GM12874 (cell line): Measurements from ENCODE around the gene ESRRA.
A peak's percentile ranks its signal among the peaks of the same experiment; 100 is the strongest.

Source experiments
- TF ChIP-seq, protein P1 (sequence below): IDR thresholded peaks from 2 replicates; pipeline ENCODE4 v1.5.1; 2011; ENCODE audit warnings: low read depth, mild to moderate bottlenecking, control low read depth, low read length, moderate library complexity; ENCODE audit not compliant: insufficient read depth

Gene ESRRA

DNA sequence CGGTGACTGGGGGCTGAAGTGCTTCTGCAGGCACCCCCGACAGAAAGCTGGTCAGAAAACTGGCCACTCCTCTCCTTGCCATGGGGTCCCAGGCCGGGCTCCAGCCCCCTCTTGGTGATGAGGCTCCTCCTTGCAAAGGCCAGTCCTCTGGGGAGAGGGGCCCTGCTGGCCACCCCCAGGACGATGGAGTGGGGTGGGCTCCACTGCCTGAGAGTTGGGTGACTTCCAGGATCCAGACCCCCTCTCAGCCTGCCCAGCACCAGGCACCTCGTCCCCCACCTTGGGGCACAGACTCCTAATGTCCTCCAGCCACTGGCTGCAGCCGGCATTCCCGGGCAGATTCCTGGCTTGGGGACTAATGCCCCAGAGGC is 53.2 kb downstream of the ESRRA start:
- TF ChIP-seq, protein P1, sequence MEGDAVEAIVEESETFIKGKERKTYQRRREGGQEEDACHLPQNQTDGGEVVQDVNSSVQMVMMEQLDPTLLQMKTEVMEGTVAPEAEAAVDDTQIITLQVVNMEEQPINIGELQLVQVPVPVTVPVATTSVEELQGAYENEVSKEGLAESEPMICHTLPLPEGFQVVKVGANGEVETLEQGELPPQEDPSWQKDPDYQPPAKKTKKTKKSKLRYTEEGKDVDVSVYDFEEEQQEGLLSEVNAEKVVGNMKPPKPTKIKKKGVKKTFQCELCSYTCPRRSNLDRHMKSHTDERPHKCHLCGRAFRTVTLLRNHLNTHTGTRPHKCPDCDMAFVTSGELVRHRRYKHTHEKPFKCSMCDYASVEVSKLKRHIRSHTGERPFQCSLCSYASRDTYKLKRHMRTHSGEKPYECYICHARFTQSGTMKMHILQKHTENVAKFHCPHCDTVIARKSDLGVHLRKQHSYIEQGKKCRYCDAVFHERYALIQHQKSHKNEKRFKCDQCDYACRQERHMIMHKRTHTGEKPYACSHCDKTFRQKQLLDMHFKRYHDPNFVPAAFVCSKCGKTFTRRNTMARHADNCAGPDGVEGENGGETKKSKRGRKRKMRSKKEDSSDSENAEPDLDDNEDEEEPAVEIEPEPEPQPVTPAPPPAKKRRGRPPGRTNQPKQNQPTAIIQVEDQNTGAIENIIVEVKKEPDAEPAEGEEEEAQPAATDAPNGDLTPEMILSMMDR: no peak

DNA sequence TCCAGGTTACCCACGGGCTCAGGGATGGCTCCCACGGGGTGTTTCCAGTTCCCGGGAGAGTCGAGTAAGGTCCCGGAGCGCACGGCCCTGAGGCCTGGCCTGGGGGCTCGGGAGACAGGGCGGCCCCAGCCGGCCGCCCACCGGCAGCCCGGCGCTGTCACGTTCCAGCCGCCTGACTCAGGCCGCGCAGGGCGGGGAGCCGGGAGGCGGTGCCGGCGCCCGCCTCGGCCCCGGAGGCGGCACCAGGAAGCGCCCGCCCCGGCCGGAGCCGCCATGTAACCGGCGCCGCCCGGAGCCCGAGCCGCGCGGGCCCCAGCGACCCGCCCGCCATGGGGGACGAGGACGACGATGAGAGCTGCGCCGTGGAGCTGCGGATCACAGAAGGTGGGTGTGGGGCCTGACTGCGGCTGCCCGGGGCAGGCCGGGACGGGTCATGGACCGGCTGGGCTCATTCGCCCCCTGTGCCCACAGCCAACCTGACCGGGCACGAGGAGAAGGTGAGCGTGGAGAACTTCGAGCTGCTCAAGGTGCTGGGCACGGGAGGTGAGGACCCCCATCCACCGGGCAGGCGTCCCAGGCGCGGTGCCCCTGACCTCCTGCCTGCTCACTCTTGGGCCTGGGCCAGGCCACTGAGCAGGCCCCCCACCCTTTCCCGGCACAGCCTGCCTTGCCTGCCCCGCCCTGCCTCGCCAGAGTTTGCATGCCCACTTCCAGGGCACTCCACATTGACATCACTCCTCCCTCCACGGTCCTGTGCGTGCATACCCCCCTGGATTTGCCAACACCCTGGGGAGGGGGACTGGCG is 53.8 kb downstream of the ESRRA start, which contains the start of gene RPS6KA4:
RPS6KA4 (plus strand) TSS at position 256 of the 805 bp plus-strand sequence; CDS start at position 330, 74 bp downstream.
- TF ChIP-seq, protein P1: no peak

DNA sequence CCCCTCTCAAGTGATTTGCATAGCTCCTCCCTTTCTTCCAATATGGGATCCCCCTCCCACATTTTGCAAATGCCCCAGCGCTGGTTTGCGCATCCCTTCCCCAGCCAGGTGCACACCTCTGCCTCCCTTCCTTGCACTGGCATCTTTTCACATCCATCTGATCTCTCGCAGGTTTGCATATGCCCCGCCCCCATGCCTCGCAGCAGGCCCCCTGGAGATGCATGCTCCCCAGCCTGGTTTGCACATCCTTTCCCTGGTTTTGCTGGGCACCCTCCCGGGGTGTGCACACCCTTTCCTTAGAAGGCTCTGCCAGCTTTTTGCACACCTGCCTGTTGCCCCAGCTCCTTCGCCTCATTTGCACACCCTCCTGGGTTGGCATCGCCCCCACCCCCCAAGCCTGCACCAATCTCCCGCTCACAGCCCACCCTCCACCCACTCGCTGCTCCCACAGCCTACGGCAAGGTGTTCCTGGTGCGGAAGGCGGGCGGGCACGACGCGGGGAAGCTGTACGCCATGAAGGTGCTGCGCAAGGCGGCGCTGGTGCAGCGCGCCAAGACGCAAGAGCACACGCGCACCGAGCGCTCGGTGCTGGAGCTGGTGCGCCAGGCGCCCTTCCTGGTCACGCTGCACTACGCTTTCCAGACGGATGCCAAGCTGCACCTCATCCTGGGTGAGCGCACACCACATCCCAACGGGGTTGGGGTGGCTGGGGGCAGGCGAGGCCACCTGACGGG is 54.6 kb downstream of the ESRRA start:
- TF ChIP-seq, protein P1: peak; percentile 65

DNA sequence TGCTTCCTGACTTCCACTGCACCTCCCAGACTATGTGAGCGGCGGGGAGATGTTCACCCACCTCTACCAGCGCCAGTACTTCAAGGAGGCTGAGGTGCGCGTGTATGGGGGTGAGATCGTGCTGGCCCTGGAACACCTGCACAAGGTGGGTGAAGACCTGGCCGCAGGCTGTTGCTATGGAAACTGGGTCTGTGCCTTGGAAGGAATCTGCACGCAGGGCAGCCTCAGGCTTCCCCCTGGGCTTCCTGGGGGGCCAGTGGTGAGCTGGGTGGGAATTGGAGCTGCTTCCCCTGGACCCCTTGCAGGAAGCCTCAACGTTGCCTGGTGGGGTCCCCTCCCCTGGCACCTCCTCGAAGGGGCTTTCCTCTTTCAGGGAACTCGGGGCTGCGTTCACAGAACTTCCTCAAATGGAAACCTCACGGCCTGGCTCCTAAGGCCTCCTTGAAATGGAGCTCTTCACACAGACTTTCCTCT is 55.2 kb downstream of the ESRRA start:
- TF ChIP-seq, protein P1: no peak

DNA sequence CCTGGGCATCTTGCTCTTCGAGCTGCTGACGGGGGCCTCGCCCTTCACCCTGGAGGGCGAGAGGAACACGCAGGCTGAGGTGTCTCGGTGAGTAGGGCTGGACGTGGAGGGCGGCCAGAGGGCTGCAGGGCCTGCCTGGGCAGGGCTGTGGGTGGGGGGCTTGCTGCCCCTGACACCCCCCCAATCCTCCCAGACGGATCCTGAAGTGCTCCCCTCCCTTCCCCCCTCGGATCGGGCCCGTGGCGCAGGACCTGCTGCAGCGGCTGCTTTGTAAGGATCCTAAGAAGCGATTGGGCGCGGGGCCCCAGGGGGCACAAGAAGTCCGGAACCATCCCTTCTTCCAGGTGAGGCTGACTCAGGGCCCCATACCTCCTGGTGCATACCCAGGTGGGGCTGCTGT is 56.3 kb downstream of the ESRRA start:
- TF ChIP-seq, protein P1: no peak

DNA sequence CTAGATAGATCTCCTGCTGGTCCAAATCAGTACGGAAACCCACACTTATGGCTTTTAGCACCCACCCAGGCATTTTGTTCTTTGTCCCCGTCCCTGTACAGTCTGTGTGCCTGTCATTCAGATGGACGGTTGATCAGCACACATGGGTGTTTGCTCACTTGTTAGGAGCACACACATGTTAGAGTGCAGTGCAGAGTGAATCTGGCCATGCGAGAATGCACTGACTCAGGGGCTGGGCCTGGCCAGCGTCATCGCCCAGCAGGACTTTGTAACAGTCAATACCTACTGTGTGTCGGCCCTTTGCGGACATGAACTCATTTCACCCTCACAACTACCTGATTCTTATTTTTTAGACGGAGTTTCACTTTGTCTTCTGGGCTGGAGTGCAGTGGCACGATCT is 57.0 kb downstream of the ESRRA start:
- TF ChIP-seq, protein P1: no peak

DNA sequence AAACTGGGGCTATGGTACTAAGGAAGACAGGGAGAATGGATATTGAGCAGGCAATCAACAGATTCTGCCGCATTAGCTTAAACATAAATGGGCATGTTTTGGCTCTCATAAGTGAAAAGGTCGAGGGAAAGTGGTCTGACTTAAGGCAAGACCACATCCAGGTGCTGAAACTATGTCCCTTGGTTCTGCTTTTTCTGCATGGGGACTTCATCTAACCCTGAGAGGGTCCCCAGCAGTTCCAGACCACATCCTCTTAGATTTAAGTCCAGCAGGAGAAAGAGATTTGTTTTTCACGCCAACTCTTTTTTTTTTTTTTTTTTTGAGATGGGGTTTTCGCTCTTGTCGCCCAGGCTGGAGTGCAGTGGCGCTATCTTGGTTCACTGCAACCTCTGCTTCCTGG is 59.1 kb downstream of the ESRRA start:
- TF ChIP-seq, protein P1: no peak
